Gastrocnemius medialis (tissue), 4 donors: ENCODE measurements around the gene MCL1.

Source experiments
- POLR2A ChIP-seq, 2 donors: fragments of 450-650 bp; IDR thresholded peaks; one replicate each; pipeline ENCODE4 v1.6.1; 2017; ENCODE audit warnings: antibody characterized with exemption in 2 of 2, mild to moderate bottlenecking in 2 of 2, moderate library complexity in 2 of 2
- TF ChIP-seq, protein P1 (sequence below), 5 experiments: fragments of 450-650 bp in 3 of 5; fragments of 200-600 bp in 2 of 5; sonication (generic) in 2 of 5; IDR thresholded peaks in 4 of 5; conservative IDR thresholded peaks in 1 of 5; 1 replicate in 4 of 5; 2 replicates in 1 of 5; pipeline ENCODE4 v1.5.1; 2016 to 2019; ENCODE audit warnings: antibody characterized with exemption in 5 of 5, mild to moderate bottlenecking in 3 of 5, moderate library complexity in 3 of 5

DNA sequence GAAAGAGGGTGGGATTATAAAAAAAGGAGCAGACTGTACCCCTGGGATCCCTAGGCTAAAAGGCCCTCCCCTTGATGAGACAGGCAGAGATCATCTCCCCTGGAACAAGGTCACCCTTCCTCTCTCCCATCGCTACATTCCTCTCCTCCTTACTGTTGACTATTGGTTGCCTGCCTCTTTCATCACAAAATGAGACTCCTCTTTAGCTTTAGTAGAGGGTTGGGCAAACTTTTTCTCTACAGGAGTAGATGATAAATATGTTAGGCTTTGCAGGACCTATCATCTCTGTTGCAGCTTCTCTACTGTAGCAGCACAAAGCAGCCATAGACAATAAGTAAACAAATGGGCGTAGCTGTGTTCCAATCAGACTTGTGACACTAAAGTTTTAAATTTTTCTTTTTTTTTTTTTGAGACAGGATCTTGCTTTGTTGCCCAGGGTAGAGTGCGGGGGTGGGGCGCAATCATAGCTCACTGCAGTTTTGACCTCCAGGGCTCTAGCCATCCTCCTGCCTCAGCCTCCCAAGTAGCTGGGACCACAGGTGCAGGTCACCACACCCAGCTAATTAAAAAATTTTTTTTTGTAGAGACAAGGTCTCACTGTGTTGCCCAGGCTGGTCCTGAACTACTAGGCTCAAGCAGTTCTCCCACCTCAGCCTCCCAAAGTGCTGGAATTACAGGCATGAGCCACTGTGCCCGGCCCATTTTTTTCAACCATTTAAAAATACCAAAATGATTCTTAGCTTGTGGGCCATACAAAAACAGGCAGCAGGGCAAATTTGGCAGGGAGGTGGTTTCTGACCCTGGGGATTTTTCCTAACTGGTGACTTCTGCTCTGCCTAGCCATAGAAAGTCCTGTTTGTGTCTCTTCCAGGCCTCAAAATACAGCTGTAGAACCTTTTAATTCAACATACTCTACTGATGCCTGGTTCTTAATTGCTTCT, 15.1 kb downstream of the MCL1 start:
- TF ChIP-seq, protein P1, sequence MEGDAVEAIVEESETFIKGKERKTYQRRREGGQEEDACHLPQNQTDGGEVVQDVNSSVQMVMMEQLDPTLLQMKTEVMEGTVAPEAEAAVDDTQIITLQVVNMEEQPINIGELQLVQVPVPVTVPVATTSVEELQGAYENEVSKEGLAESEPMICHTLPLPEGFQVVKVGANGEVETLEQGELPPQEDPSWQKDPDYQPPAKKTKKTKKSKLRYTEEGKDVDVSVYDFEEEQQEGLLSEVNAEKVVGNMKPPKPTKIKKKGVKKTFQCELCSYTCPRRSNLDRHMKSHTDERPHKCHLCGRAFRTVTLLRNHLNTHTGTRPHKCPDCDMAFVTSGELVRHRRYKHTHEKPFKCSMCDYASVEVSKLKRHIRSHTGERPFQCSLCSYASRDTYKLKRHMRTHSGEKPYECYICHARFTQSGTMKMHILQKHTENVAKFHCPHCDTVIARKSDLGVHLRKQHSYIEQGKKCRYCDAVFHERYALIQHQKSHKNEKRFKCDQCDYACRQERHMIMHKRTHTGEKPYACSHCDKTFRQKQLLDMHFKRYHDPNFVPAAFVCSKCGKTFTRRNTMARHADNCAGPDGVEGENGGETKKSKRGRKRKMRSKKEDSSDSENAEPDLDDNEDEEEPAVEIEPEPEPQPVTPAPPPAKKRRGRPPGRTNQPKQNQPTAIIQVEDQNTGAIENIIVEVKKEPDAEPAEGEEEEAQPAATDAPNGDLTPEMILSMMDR (IDR thresholded peaks at IDR 0.05 in 4 of 5, conservative IDR thresholded peaks at IDR 0.05 in 1 of 5), result no peak
- TF ChIP-seq POLR2A (IDR thresholded peaks at IDR 0.05), result no peak
